AG09319 (cell line): Measurements from ENCODE around the gene BEX2.
"Not testable (repeated sequence)": the region's sequence is repeated elsewhere in the genome, so short reads cannot be mapped to it uniquely, and the experiment has no call there.

Experiments
- DNase-seq: peaks from one replicate; pipeline ENCODE4 v3.0.0-alpha.2; 2010; ENCODE audit warnings: low read depth; ENCODE audit errors: extremely low read depth
- CTCF ChIP-seq: IDR thresholded peaks from 2 replicates; pipeline ENCODE4 v1.5.1; 2011; ENCODE audit warnings: low read depth, mild to moderate bottlenecking, inconsistent platforms, low read length, moderate library complexity

Gene BEX2

GRCh38 chrX:103310555-103311398 lies at the start of gene BEX2:
TSS of gene BEX2 (minus strand) at chrX:103310990. CDS start at chrX:103309976, 1,014 bp downstream.
- DNase-seq: no peak
- TF ChIP-seq CTCF: no peak

GRCh38 chrX:103360092-103360491 lies 49.3 kb upstream of the BEX2 start:
- TF ChIP-seq CTCF: no peak
- DNase-seq: no peak

- not testable (repeated sequence) for DNase-seq
Measured at GRCh38 chrX:103359605-103360004, 48.8 kb upstream of the BEX2 start.

- no peak for DNase-seq
- TF ChIP-seq CTCF: no peak
Measured at GRCh38 chrX:103357871-103358270, 47.1 kb upstream of the BEX2 start.

- DNase-seq: no peak
- TF ChIP-seq CTCF: no peak
Measured at GRCh38 chrX:103356858-103357257, 46.1 kb upstream of the BEX2 start.

GRCh38 chrX:103356130-103356798 lies 45.5 kb upstream of the BEX2 start, which contains the start of gene TCEAL9:
TSS of gene TCEAL9 (plus strand) at chrX:103356506. CDS start at chrX:103357685, 1,179 bp downstream.
- peak; percentile 50 for DNase-seq

More at GRCh38 chrX:103356130-103356798, 45.5 kb upstream of the BEX2 start, which contains the start of gene TCEAL9:
- TF ChIP-seq CTCF: no peak
